BJ (cell line): ENCODE measurements around the gene GGACT. TPM values are rescaled to one million over a fixed set of nuclear protein-coding genes. Genes with fewer than 3 reads are reported as not detected.

Experiments used
- CTCF ChIA-PET: fragments of 350-600 bp; formaldehyde crosslinking; extraction: SDS; loops from one replicate; lab custom pipeline; 2021; ENCODE audit warnings: antibody characterized with exemption, inconsistent platforms; lab: Yijun Ruan, JAX
- POLR2A ChIA-PET: fragments of 300-600 bp; sonication (Branson Sonifier 250); formaldehyde crosslinking; extraction: SDS; loops from one replicate; lab custom pipeline; 2021; ENCODE audit warnings: antibody characterized with exemption; lab: Charles Lee
- DNase-seq: peaks from one replicate; pipeline ENCODE4 v3.0.0-alpha.2; 2011; ENCODE audit warnings: low read depth
- H3K27me3 ChIP-seq: 2 replicates; pipeline ENCODE4 v1.6.0; 2011; ENCODE audit warnings: low read length; ENCODE audit not compliant: control insufficient read depth, insufficient read depth
- H3K36me3 ChIP-seq: 2 replicates; pipeline ENCODE4 v1.5.1; 2011; ENCODE audit warnings: low read length; ENCODE audit not compliant: control insufficient read depth, insufficient read depth
- H3K4me3 ChIP-seq: 2 replicates; pipeline ENCODE4 v1.5.1; 2011; ENCODE audit warnings: low read depth, mild to moderate bottlenecking, control low read depth, low read length
- polyA plus RNA-seq: library from polyadenylated mRNA; depleted of rRNA; stranded (reverse); fragments of >200 nt; gene quantifications from 2 replicates; pipeline ENCODE4 v1.2.3, GENCODE V29; 2011
- TF ChIP-seq, protein P1 (sequence below): IDR thresholded peaks from 2 replicates; pipeline ENCODE4 v1.5.1; 2011; ENCODE audit warnings: low read depth, mild to moderate bottlenecking, control low read depth, inconsistent platforms, low read length, moderate library complexity; ENCODE audit not compliant: insufficient read depth

GGACT gene
- polyA plus RNA-seq, 1 experiment: 7.0 TPM

DNA sequence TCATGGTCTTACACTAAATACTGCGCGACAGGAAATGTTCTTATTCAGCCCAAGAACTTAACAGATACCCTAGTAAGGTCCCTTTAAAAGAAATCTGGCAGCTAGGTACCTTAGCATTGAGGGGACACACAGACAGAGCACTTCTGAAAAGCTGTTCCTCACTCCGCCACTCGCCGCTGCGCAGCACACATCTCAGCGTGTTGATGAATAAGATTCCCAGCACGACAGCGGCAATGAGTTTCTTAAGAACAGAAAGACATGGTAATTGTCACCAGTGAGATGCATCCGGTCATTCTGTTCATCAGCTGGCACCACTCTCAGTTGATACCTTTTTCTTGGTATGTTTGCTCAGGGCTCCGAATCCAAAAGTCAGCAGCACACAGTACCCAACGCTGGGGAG, 46.1 kb upstream of the GGACT start:
- POLR2A ChIA-PET: no interaction called here
- no peak for DNase-seq
- TF ChIP-seq, protein P1, sequence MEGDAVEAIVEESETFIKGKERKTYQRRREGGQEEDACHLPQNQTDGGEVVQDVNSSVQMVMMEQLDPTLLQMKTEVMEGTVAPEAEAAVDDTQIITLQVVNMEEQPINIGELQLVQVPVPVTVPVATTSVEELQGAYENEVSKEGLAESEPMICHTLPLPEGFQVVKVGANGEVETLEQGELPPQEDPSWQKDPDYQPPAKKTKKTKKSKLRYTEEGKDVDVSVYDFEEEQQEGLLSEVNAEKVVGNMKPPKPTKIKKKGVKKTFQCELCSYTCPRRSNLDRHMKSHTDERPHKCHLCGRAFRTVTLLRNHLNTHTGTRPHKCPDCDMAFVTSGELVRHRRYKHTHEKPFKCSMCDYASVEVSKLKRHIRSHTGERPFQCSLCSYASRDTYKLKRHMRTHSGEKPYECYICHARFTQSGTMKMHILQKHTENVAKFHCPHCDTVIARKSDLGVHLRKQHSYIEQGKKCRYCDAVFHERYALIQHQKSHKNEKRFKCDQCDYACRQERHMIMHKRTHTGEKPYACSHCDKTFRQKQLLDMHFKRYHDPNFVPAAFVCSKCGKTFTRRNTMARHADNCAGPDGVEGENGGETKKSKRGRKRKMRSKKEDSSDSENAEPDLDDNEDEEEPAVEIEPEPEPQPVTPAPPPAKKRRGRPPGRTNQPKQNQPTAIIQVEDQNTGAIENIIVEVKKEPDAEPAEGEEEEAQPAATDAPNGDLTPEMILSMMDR: no peak
- Histone ChIP-seq H3K27me3 (no peaks in the 10 kb centered on the region), H3K36me3 (peaks cover 1% of the 10 kb centered on the region), H3K4me3 (no peak overlapping the region)
- CTCF ChIA-PET: interaction anchor here (1.2 to 1.3 kb wide), 2 partner anchors 9 to 14 kb away, joined by 3 to 4 read pairs; no protein-coding TSS in a partner anchor

DNA sequence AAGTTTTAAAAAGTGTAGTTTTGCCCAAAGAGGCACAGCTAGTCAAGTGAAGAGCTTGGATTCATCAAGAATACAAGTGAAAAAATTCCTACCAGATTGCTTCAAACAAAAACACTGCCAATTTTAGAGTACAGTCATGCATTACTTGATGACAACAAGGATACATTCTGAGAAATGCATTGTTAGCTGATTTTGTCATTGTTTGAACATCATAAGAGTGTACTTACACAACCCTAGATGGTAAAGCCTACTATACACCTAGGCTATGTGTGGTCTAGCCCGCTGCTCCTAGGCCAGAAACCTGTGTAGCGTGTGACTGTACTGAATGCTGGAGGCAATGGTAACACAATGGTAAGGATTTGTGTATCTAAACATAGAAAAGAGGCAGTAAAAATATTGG, 44.9 kb upstream of the GGACT start:
- H3K4me3 ChIP-seq: no peak overlapping the region
- no peaks in the 10 kb centered on the region for H3K27me3 ChIP-seq
- TF ChIP-seq, protein P1: no peak
- POLR2A ChIA-PET: interaction anchor here (0.7 kb wide), 1 partner anchor 34 kb away, joined by 13 read pairs; no protein-coding TSS in a partner anchor
- CTCF ChIA-PET: interaction anchor here (0.7 to 2.1 kb wide), 5 partner anchors 8 to 512 kb away, joined by 3 to 10 read pairs (median 3); no protein-coding TSS in a partner anchor
- peaks cover 4% of the 10 kb centered on the region for H3K36me3 ChIP-seq
- DNase-seq: peak; percentile 66

DNA sequence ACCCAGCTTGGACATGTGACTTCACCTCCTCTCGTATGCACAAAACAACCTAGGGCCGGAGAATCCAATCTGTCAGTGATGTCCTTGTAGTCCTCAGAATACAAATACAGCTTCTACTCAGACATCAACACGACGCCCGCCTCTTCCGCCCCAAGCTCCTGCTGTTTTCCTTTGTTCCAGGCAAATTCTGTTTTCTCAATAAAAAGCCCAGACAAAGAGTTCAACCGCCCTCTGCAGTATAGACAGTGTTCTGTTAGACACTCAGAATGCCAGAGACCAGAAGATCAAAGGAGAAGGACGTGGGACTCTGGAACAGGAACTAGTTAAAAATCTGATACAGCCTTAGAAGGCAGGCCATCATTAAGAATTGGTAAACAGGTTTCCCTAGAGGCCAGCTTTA, 42.0 kb upstream of the GGACT start:
- peaks cover 9% of the 10 kb centered on the region for H3K36me3 ChIP-seq
- POLR2A ChIA-PET: no interaction called here
- DNase-seq: no peak
- CTCF ChIA-PET: interaction anchor here (1.1 to 1.4 kb wide), 2 partner anchors 16 to 471 kb away, joined by 3 to 5 read pairs; no protein-coding TSS in a partner anchor
- H3K27me3 ChIP-seq: no peaks in the 10 kb centered on the region
- TF ChIP-seq, protein P1: no peak
- H3K4me3 ChIP-seq: no peak overlapping the region

DNA sequence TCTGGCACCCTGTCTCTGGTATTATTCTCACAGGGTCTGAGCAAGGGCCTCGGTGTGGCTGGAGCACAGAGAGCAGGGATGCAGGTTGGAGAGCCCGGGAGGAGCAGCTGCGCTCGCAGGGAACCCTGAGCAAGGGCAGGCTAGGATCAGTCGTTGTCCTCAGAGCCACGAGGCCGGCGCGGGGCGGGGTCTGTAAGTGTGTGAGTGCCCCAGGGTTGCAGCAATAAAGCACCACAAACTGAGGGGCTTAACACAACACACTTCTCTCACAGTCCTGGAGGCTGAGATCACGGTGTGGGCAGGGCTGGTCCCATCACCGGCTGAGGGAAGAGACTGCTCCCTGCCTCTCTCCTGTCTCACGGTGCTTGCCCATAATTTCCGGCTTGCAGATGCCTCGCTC, 38.5 kb upstream of the GGACT start:
- Histone ChIP-seq H3K4me3 (no peak overlapping the region), H3K36me3 (peaks cover 8% of the 10 kb centered on the region), H3K27me3 (no peaks in the 10 kb centered on the region)
- CTCF ChIA-PET: interaction anchor here (1.1 kb wide), 1 partner anchor 22 kb away, joined by 3 read pairs; no protein-coding TSS in a partner anchor
- POLR2A ChIA-PET: no interaction called here
- DNase-seq: no peak
- TF ChIP-seq, protein P1: no peak

DNA sequence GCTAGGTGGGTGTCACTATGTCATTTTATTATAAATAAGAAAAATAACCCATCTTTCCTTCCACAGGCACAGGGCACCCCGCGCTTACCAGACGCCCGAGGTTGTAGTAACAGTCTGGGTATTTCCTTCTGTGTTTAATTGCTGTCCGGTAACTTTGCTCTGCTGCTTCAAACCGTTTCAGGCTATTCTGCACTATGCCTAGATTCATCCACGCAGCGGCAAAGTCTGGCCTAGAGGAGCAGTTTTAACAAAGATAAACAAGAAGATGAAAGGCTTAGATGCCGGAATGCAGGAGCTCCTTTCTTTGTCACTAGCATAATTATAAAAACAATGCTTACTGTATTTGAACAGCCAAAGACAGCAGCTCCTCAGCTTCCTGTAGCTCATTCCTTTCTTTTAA, 36.9 kb upstream of the GGACT start:
- Histone ChIP-seq H3K36me3 (peaks cover 8% of the 10 kb centered on the region), H3K27me3 (no peaks in the 10 kb centered on the region), H3K4me3 (no peak overlapping the region)
- TF ChIP-seq, protein P1: no peak
- ChIA-PET CTCF (interaction anchor here (0.7 to 1.9 kb wide), 4 partner anchors 8 to 53 kb away, joined by 3 to 9 read pairs (median 4); partner anchors contain the start of gene GGACT), POLR2A (no interaction called here)
- DNase-seq: no peak
